ENCODE results near the gene RNF11.

RNF11 gene

DNA sequence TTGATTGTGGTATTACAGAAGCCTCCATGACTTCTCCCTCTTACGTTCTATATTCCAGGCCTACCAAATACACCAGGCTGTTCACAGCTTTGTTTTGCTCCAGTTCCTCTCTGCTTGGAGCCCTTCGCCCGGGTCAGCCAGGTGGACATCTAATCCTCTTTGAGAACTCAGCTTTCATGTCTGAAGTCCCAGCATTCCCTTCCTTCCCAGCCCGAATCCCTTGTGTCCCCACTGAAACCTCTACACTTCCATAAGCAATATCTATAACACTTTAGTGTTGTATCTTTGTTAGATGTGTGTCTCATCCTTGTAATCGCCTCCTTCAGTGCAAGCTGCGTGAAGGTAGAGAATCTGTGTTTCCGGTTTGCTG lies 1.9 kb downstream of the RNF11 start:
- TF ChIP-seq, protein P1, sequence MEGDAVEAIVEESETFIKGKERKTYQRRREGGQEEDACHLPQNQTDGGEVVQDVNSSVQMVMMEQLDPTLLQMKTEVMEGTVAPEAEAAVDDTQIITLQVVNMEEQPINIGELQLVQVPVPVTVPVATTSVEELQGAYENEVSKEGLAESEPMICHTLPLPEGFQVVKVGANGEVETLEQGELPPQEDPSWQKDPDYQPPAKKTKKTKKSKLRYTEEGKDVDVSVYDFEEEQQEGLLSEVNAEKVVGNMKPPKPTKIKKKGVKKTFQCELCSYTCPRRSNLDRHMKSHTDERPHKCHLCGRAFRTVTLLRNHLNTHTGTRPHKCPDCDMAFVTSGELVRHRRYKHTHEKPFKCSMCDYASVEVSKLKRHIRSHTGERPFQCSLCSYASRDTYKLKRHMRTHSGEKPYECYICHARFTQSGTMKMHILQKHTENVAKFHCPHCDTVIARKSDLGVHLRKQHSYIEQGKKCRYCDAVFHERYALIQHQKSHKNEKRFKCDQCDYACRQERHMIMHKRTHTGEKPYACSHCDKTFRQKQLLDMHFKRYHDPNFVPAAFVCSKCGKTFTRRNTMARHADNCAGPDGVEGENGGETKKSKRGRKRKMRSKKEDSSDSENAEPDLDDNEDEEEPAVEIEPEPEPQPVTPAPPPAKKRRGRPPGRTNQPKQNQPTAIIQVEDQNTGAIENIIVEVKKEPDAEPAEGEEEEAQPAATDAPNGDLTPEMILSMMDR (IDR thresholded peaks at IDR 0.05; ENCODE audit: low read depth, low read length): no peak
- Histone ChIP-seq H3K4me3 (ENCODE audit: low read depth, low read length) (peak overlapping the region; percentile 98), H3K27me3 (ENCODE audit: insufficient read depth, low read depth, severe bottlenecking) (no peaks in the 10 kb centered on the region), H3K9me3 (ENCODE audit: severe bottlenecking) (no peaks in the 10 kb centered on the region), H3K27ac (peak overlapping the region; percentile 93), H3K36me3 (peaks cover 23% of the 10 kb centered on the region)
- peak; percentile 88 for DNase-seq

DNA sequence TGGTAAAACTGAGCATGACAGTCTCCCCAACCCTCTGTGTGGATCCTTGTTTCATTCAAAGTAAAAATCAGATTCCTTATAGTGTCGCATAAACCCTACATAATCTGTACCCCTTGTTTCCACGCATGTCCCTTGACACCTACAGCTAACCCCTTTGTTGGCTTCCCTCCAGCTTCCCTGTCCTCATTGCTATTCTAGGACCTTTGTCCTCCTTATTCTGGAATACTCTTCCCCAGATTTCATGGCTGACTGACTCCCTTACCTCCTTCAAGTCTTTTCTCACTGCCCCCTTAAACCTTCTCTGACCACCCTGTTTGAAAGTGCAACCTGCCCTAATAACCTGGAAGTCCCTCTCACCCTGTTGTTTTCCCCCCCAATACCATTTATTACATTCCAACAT lies 4.0 kb downstream of the RNF11 start:
- Histone ChIP-seq H3K27me3 (ENCODE audit: insufficient read depth, low read depth, severe bottlenecking) (no peaks in the 10 kb centered on the region), H3K4me3 (ENCODE audit: low read depth, low read length) (no peak overlapping the region), H3K36me3 (peaks cover 35% of the 10 kb centered on the region), H3K9me3 (ENCODE audit: severe bottlenecking) (no peaks in the 10 kb centered on the region), H3K27ac (no peak overlapping the region)
- DNase-seq: no peak
- TF ChIP-seq, protein P1 (IDR thresholded peaks at IDR 0.05; ENCODE audit: low read depth, low read length): no peak

DNA sequence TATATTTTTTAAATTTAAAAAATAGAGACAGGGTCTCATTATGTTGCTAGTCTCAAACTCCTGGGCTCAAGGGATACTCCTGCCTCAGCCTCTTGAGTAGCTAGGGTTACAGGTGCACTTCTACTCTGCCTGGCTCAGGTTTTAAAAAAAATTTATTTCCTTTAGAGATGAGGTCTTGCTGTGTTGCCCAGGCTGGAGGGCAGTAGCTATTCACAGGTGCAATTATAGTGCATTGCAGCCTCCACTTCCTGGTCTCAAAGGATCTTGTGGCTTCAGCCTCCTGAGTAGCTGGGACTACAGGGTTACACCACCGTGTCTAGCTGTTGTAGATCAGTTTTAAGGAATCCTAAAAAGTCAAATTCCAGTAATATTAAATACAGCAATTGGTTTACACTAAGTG lies 5.0 kb downstream of the RNF11 start:
- H3K27ac ChIP-seq: no peak overlapping the region
- peaks cover 45% of the 10 kb centered on the region for H3K36me3 ChIP-seq
- H3K4me3 ChIP-seq (ENCODE audit: low read depth, low read length): no peak overlapping the region
- H3K27me3 ChIP-seq (ENCODE audit: insufficient read depth, low read depth, severe bottlenecking): no peaks in the 10 kb centered on the region
- TF ChIP-seq, protein P1 (IDR thresholded peaks at IDR 0.05; ENCODE audit: low read depth, low read length): no peak
- no peaks in the 10 kb centered on the region for H3K9me3 ChIP-seq (ENCODE audit: severe bottlenecking)
- no peak for DNase-seq

DNA sequence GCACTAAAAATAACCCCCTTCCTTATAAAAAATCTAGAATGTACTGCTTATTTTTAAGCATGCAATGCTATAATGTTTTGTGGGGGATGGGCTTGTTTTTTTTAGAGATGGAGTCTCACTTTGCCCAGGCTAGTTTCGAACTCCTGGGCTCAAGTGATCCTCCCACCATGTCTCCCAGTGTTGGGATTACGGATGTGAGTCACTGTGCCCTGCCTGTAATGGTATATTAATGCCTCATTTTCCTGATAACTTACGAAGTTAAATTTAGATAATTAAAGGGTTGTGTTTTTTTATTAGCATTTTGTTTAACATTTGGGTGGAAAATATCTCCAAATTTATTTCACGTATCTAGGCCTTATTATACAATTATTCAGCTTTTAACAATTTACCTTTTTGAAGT lies 6.5 kb downstream of the RNF11 start:
- Histone ChIP-seq H3K36me3 (peaks cover 46% of the 10 kb centered on the region), H3K9me3 (ENCODE audit: severe bottlenecking) (no peaks in the 10 kb centered on the region), H3K4me3 (ENCODE audit: low read depth, low read length) (no peak overlapping the region), H3K27ac (no peak overlapping the region), H3K27me3 (ENCODE audit: insufficient read depth, low read depth, severe bottlenecking) (no peaks in the 10 kb centered on the region)
- TF ChIP-seq, protein P1 (IDR thresholded peaks at IDR 0.05; ENCODE audit: low read depth, low read length): no peak
- DNase-seq: no peak

DNA sequence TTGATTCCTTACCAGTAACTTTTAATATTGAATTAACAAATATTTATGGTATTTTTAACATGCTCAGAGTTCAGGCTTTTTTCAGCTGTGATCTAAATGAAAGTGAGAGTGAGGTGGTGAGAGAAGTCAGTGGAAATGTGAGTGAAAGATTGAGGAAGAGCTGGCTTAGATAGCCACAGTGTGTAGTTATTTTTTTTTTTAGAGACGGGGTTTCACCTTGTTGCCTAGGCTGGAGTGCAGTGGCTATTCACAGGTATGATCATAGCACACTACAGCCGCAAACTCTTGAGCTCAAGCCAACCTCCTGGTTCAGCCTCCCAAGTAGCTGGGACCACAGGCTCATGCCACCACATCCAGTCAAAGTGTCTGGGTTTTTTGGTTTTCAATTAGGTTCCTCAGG lies 10.9 kb downstream of the RNF11 start:
- Histone ChIP-seq H3K9me3 (ENCODE audit: severe bottlenecking) (no peaks in the 10 kb centered on the region), H3K27ac (no peak overlapping the region), H3K4me3 (ENCODE audit: low read depth, low read length) (no peak overlapping the region), H3K27me3 (ENCODE audit: insufficient read depth, low read depth, severe bottlenecking) (no peaks in the 10 kb centered on the region), H3K36me3 (peaks cover 28% of the 10 kb centered on the region)
- TF ChIP-seq, protein P1 (IDR thresholded peaks at IDR 0.05; ENCODE audit: low read depth, low read length): no peak
- no peak for DNase-seq

DNA sequence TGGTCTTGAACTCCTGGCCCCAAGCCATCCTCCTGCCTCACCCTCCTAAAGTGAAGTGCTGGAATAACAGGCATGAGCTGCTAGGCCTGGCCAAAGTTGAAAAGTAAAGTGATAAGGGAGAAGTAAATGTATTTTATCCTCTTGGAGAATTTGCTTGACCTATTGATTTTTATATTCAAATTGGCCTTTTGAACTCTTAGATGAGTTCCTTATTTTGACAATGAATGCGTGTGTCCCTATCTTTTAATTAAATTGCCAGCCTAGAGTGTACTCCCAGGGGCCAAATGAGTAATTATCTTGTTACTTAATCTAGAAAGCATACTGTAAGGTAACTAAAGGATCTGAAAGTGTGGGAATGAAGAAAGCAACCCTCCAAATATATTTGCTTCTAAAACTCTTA lies 11.4 kb downstream of the RNF11 start:
- no peaks in the 10 kb centered on the region for H3K9me3 ChIP-seq (ENCODE audit: severe bottlenecking)
- H3K27ac ChIP-seq: no peak overlapping the region
- DNase-seq: no peak
- H3K27me3 ChIP-seq (ENCODE audit: insufficient read depth, low read depth, severe bottlenecking): no peaks in the 10 kb centered on the region
- TF ChIP-seq, protein P1 (IDR thresholded peaks at IDR 0.05; ENCODE audit: low read depth, low read length): no peak
- no peak overlapping the region for H3K4me3 ChIP-seq (ENCODE audit: low read depth, low read length)
- H3K36me3 ChIP-seq: peaks cover 28% of the 10 kb centered on the region

All from WERI-Rb-1 (cell line).